HEK293 (cell line): ENCODE data around the gene MROH2B.

ENCODE experiments used
- OVOL3 ChIP-seq: fragments of 450-650 bp; formaldehyde crosslinking; IDR thresholded peaks from 2 replicates; pipeline ENCODE4 v1.5.1; 2016; ENCODE audit warnings: missing biosample characterization, missing genetic modification characterization
- REST ChIP-seq: fragments of 450-650 bp; formaldehyde crosslinking; IDR thresholded peaks from 2 replicates; pipeline ENCODE4 v1.5.1; 2016; ENCODE audit warnings: missing biosample characterization, missing genetic modification characterization
- SCRT1 ChIP-seq: fragments of 450-650 bp; formaldehyde crosslinking; IDR thresholded peaks from 2 replicates; pipeline ENCODE4 v1.5.1; 2016; ENCODE audit warnings: missing biosample characterization, missing genetic modification characterization, borderline replicate concordance
- SETDB1 ChIP-seq: IDR thresholded peaks from one replicate; pipeline ENCODE4 v1.6.1; 2017; ENCODE audit warnings: mild to moderate bottlenecking, low read length, moderate library complexity, mixed read lengths; ENCODE audit not compliant: insufficient read length
- ZBTB1 ChIP-seq: fragments of 450-650 bp; formaldehyde crosslinking; IDR thresholded peaks from 2 replicates; pipeline ENCODE4 v1.5.1; 2016; ENCODE audit warnings: missing biosample characterization, missing genetic modification characterization
- ZBTB7A ChIP-seq: fragments of 450-650 bp; formaldehyde crosslinking; IDR thresholded peaks from 2 replicates; pipeline ENCODE4 v1.5.1; 2016; ENCODE audit warnings: low read depth, missing biosample characterization, missing genetic modification characterization
- ZFP69B ChIP-seq: fragments of 450-650 bp; formaldehyde crosslinking; IDR thresholded peaks from 2 replicates; pipeline ENCODE4 v1.5.1; 2016; ENCODE audit warnings: missing biosample characterization, missing genetic modification characterization
- ZNF18 ChIP-seq: fragments of 450-650 bp; formaldehyde crosslinking; IDR thresholded peaks from 2 replicates; pipeline ENCODE4 v1.5.1; 2016; ENCODE audit warnings: missing biosample characterization, missing genetic modification characterization
- ZNF521 ChIP-seq: fragments of 450-650 bp; formaldehyde crosslinking; IDR thresholded peaks from 2 replicates; pipeline ENCODE4 v1.5.1; 2017; ENCODE audit warnings: missing biosample characterization, mild to moderate bottlenecking, missing genetic modification characterization
- TF ChIP-seq, protein P1 (sequence below): fragments of 450-650 bp; formaldehyde crosslinking; IDR thresholded peaks from 2 replicates; pipeline ENCODE4 v1.5.1; 2016; ENCODE audit warnings: missing biosample characterization, missing genetic modification characterization
- TF ChIP-seq, protein P2 (sequence below): fragments of 450-650 bp; formaldehyde crosslinking; IDR thresholded peaks from 2 replicates; pipeline ENCODE4 v1.5.1; 2016; ENCODE audit warnings: missing biosample characterization, missing genetic modification characterization

GRCh38 chr5:40999966-41000365 lies 71.2 kb downstream of the MROH2B start:
- TF ChIP-seq, protein P1, sequence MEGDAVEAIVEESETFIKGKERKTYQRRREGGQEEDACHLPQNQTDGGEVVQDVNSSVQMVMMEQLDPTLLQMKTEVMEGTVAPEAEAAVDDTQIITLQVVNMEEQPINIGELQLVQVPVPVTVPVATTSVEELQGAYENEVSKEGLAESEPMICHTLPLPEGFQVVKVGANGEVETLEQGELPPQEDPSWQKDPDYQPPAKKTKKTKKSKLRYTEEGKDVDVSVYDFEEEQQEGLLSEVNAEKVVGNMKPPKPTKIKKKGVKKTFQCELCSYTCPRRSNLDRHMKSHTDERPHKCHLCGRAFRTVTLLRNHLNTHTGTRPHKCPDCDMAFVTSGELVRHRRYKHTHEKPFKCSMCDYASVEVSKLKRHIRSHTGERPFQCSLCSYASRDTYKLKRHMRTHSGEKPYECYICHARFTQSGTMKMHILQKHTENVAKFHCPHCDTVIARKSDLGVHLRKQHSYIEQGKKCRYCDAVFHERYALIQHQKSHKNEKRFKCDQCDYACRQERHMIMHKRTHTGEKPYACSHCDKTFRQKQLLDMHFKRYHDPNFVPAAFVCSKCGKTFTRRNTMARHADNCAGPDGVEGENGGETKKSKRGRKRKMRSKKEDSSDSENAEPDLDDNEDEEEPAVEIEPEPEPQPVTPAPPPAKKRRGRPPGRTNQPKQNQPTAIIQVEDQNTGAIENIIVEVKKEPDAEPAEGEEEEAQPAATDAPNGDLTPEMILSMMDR (tag by site-specific recombination): no peak
- TF ChIP-seq ZNF18 (tag by site-specific recombination) (no peak), ZNF521 (tag by site-specific recombination) (no peak), SCRT1 (tag by site-specific recombination) (no peak), SETDB1 (no peak), ZFP69B (tag by site-specific recombination) (no peak), ZBTB7A (tag by site-specific recombination) (no peak), ZBTB1 (tag by site-specific recombination) (no peak), REST (tag by site-specific recombination) (no peak), OVOL3 (tag by site-specific recombination) (no peak)
- TF ChIP-seq, protein P2, sequence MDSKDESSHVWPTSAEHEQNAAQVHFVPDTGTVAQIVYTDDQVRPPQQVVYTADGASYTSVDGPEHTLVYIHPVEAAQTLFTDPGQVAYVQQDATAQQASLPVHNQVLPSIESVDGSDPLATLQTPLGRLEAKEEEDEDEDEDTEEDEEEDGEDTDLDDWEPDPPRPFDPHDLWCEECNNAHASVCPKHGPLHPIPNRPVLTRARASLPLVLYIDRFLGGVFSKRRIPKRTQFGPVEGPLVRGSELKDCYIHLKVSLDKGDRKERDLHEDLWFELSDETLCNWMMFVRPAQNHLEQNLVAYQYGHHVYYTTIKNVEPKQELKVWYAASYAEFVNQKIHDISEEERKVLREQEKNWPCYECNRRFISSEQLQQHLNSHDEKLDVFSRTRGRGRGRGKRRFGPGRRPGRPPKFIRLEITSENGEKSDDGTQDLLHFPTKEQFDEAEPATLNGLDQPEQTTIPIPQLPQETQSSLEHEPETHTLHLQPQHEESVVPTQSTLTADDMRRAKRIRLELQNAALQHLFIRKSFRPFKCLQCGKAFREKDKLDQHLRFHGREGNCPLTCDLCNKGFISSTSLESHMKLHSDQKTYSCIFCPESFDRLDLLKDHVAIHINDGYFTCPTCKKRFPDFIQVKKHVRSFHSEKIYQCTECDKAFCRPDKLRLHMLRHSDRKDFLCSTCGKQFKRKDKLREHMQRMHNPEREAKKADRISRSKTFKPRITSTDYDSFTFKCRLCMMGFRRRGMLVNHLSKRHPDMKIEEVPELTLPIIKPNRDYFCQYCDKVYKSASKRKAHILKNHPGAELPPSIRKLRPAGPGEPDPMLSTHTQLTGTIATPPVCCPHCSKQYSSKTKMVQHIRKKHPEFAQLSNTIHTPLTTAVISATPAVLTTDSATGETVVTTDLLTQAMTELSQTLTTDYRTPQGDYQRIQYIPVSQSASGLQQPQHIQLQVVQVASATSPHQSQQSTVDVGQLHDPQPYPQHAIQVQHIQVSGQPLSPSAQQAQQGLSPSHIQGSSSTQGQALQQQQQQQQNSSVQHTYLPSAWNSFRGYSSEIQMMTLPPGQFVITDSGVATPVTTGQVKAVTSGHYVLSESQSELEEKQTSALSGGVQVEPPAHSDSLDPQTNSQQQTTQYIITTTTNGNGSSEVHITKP (tag by site-specific recombination): no peak
